HepG2 (cell line): ENCODE measurements around the gene ZBTB46. TPM values are rescaled to one million over a fixed set of nuclear protein-coding genes. Genes with fewer than 3 reads are reported as not detected.
A peak's percentile ranks its signal among the peaks of the same experiment; 100 is the strongest.

Experiments used
- ARID3A ChIP-seq: IDR thresholded peaks from 2 replicates; pipeline ENCODE4 v1.6.1; 2012; ENCODE audit warnings: low read depth, low read length, improper control_type of control experiment
- ARID5B ChIP-seq: IDR thresholded peaks from 2 replicates; pipeline ENCODE4 v1.4.0; 2020; ENCODE audit warnings: mild to moderate bottlenecking, missing genetic modification reagents
- ETV6 ChIP-seq: sonication (generic); formaldehyde crosslinking; conservative IDR thresholded peaks from 2 replicates; pipeline ENCODE4 v1.4.0; 2020; ENCODE audit warnings: missing genetic modification reagents
- MAFG ChIP-seq: sonication (generic); formaldehyde crosslinking; IDR thresholded peaks from 2 replicates; pipeline ENCODE4 v1.5.1; 2020; ENCODE audit warnings: mild to moderate bottlenecking, missing genetic modification reagents
- PAF1 ChIP-seq: IDR thresholded peaks from 2 replicates; pipeline ENCODE4 v1.6.1; 2016; ENCODE audit warnings: missing genetic modification reagents, missing compliant biosample characterization
- SNRNP70 ChIP-seq: fragments of 200-400 bp; formaldehyde crosslinking; IDR thresholded peaks from 2 replicates; pipeline ENCODE4 v1.6.1; 2017; ENCODE audit warnings: mild to moderate bottlenecking, low read depth, low read length, moderate library complexity
- TAF15 ChIP-seq: fragments of 200-400 bp; formaldehyde crosslinking; IDR thresholded peaks from one replicate; pipeline ENCODE4 v1.6.1; 2018; ENCODE audit warnings: mild to moderate bottlenecking, low read depth, low read length; ENCODE audit not compliant: poor library complexity, severe bottlenecking
- U2AF2 ChIP-seq: fragments of 200-400 bp; formaldehyde crosslinking; IDR thresholded peaks from 2 replicates; pipeline ENCODE4 v1.6.1; 2017; ENCODE audit warnings: low read depth, mild to moderate bottlenecking, low read length
- ZBTB8A ChIP-seq: sonication (generic); formaldehyde crosslinking; IDR thresholded peaks from 2 replicates; pipeline ENCODE4 v1.4.0; 2020; ENCODE audit warnings: mild to moderate bottlenecking, low read depth, missing genetic modification reagents, borderline replicate concordance
- ZNF281 ChIP-seq: sonication (generic); formaldehyde crosslinking; IDR thresholded peaks from 2 replicates; pipeline ENCODE4 v1.4.0; 2020; ENCODE audit warnings: missing genetic modification reagents, borderline replicate concordance
- ZNF414 ChIP-seq: sonication (generic); formaldehyde crosslinking; IDR thresholded peaks from 2 replicates; pipeline ENCODE4 v1.5.0; 2020; ENCODE audit warnings: missing genetic modification reagents
- polyA plus RNA-seq, 8 experiments: library from polyadenylated mRNA; depleted of rRNA in 3 of 8; stranded (reverse) in 7 of 8; unstranded in 1 of 8; fragments of >200 nt; fragmentation: Illumina TruSeq in 4 of 8; extraction: Trizol in 4 of 8; gene quantifications; 2 replicates each; pipeline versions ENCODE4 v1.2.1 to v1.2.3, GENCODE V29; 2011 to 2016; ENCODE audit warnings: low read depth in 4 of 8, missing spikeins in 1 of 8, mixed read lengths in 1 of 8; ENCODE audit not compliant: insufficient read depth in 1 of 8
- total RNA-seq, 5 experiments: library from RNA; depleted of rRNA; stranded (reverse); fragments of >200 nt; fragmentation: Illumina TruSeq; extraction: Trizol; gene quantifications; 2 replicates each; pipeline ENCODE4 v1.2.3, GENCODE V29; 2016; ENCODE audit warnings: low read depth in 1 of 5
- TF ChIP-seq, protein P1 (sequence below): sonication (generic); formaldehyde crosslinking; IDR thresholded peaks from 2 replicates; pipeline ENCODE4 v1.5.0; 2020; ENCODE audit warnings: missing genetic modification reagents, mild to moderate bottlenecking, borderline replicate concordance
- TF ChIP-seq, protein P2 (sequence below): IDR thresholded peaks from 2 replicates; pipeline ENCODE4 v1.6.1; 2016; ENCODE audit warnings: low read depth
- TF ChIP-seq, protein P3 (sequence below): IDR thresholded peaks from 2 replicates; pipeline ENCODE4 v1.6.1; 2016; ENCODE audit warnings: control low read depth

The ZBTB46 gene
- total and polyA plus RNA-seq, 2 of the 13 experiments (the other 11 are each of a cell fraction or from before 2014, with no cell fraction given): 1.6 to 13.5 TPM

GRCh38 chr20:63697357-63697867 is 133.7 kb downstream of the ZBTB46 start (continued):
- TF ChIP-seq ZNF281 (CRISPR knock-in tag) (no peak), ZNF414 (CRISPR knock-in tag) (peak; percentile 19; the same call in 1 of the 2 replicates), PAF1 (CRISPR knock-in tag) (no peak), SNRNP70 (no peak), MAFG (CRISPR knock-in tag) (no peak), TAF15 (no peak), U2AF2 (no peak), ARID5B (CRISPR knock-in tag) (no peak), ZBTB8A (CRISPR knock-in tag) (0 out of 2 replicates have a peak, but pooled peaks have one; percentile 41), ARID3A (no peak), ETV6 (CRISPR knock-in tag) (no peak)
- TF ChIP-seq, protein P1, sequence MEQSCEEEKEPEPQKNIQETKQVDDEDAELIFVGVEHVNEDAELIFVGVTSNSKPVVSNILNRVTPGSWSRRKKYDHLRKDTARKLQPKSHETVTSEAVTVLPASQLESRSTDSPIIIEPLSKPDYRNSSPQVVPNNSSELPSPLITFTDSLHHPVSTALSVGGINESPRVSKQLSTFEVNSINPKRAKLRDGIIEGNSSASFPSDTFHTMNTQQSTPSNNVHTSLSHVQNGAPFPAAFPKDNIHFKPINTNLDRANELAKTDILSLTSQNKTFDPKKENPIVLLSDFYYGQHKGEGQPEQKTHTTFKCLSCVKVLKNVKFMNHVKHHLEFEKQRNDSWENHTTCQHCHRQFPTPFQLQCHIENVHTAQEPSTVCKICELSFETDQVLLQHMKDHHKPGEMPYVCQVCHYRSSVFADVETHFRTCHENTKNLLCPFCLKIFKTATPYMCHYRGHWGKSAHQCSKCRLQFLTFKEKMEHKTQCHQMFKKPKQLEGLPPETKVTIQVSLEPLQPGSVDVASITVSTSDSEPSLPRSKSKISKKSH (CRISPR knock-in tag): 0 out of 2 replicates have a peak, but pooled peaks have one; percentile 19
- TF ChIP-seq, protein P2, sequence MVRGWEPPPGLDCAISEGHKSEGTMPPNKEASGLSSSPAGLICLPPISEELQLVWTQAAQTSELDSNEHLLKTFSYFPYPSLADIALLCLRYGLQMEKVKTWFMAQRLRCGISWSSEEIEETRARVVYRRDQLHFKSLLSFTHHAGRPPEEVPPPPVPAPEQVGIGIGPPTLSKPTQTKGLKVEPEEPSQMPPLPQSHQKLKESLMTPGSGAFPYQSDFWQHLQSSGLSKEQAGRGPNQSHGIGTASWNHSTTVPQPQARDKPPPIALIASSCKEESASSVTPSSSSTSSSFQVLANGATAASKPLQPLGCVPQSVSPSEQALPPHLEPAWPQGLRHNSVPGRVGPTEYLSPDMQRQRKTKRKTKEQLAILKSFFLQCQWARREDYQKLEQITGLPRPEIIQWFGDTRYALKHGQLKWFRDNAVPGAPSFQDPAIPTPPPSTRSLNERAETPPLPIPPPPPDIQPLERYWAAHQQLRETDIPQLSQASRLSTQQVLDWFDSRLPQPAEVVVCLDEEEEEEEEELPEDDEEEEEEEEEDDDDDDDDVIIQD (CRISPR knock-in tag): no peak
- TF ChIP-seq, protein P3, sequence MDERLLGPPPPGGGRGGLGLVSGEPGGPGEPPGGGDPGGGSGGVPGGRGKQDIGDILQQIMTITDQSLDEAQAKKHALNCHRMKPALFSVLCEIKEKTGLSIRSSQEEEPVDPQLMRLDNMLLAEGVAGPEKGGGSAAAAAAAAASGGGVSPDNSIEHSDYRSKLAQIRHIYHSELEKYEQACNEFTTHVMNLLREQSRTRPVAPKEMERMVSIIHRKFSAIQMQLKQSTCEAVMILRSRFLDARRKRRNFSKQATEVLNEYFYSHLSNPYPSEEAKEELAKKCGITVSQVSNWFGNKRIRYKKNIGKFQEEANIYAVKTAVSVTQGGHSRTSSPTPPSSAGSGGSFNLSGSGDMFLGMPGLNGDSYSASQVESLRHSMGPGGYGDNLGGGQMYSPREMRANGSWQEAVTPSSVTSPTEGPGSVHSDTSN (CRISPR knock-in tag): no peak
